ENCODE measurements around the gene INIP.

GRCh38 chr9:112696461-112696860, 21.5 kb downstream of the INIP start:
- TF ChIP-seq EZH2 (IDR thresholded peaks at IDR 0.05; ENCODE audit: insufficient read depth, poor library complexity, severe bottlenecking) (no peak), EZH2phosphoT487 (IDR thresholded peaks at IDR 0.05; ENCODE audit: insufficient read depth, low read depth) (no peak)

Measured in GM23248 (cell line).